GM12892 (cell line): ENCODE results near the gene IL17C.

ENCODE experiments used
- POLR2A ChIP-seq: IDR thresholded peaks from 2 replicates; pipeline ENCODE4 v1.6.1; 2011; ENCODE audit warnings: low read depth, low read length, control low read depth
- POLR2AphosphoS5 ChIP-seq: IDR thresholded peaks from 2 replicates; pipeline ENCODE4 v1.6.1; 2011; ENCODE audit warnings: low read depth, low read length, control low read depth
- TAF1 ChIP-seq: IDR thresholded peaks from 2 replicates; pipeline ENCODE4 v1.6.1; 2011; ENCODE audit warnings: low read depth, mild to moderate bottlenecking, control low read depth, low read length, borderline replicate concordance

GRCh38 chr16:88649924-88650748 lies 11.8 kb downstream of the IL17C start:
- TF ChIP-seq POLR2A (0 out of 2 replicates have a peak, but pooled peaks have one; percentile 19), POLR2AphosphoS5 (no peak; the same call in 1 of the 2 replicates), TAF1 (no peak)
